Measurements from ENCODE around the gene CCN2. TPM values are rescaled to one million over a fixed set of nuclear protein-coding genes. Genes with fewer than 3 reads are reported as not detected.

CCN2 gene
- total and polyA plus RNA-seq, 2 donors (not counting 1 experiment from before 2014, with no cell fraction given) = 0.81 to 1.3 TPM

DNA sequence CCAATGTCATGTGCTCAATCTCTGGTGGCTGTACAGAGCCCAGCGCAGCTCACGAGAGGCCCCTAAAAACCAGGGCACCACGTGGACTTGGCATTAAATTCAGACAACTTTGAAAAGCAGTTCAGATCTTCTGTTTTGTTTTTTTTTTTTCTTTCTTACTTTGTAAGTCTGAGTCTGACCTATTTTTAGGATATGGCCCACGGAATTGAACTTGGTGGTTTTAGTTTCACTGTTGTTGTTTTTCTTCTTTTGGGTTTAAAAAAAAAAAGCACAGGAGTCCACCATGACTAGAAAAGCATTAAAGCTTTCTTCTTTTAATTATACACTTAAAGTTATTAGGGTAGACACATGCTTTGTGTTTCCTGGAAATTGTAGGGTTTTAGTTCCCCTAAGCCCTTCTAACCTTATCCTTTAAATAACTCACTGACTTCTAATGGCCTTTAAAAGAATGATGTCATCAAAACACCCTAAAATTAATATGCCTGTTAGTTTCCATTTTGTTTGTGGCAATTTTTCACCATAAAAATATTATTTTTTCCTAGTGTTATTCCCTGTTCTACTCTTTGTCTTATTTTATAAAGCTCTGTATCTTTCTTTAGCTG, 48.5 kb upstream of the CCN2 start:
- ChIA-PET POLR2A (no interaction called here), CTCF (no interaction called here)
- TF ChIP-seq, protein P1, sequence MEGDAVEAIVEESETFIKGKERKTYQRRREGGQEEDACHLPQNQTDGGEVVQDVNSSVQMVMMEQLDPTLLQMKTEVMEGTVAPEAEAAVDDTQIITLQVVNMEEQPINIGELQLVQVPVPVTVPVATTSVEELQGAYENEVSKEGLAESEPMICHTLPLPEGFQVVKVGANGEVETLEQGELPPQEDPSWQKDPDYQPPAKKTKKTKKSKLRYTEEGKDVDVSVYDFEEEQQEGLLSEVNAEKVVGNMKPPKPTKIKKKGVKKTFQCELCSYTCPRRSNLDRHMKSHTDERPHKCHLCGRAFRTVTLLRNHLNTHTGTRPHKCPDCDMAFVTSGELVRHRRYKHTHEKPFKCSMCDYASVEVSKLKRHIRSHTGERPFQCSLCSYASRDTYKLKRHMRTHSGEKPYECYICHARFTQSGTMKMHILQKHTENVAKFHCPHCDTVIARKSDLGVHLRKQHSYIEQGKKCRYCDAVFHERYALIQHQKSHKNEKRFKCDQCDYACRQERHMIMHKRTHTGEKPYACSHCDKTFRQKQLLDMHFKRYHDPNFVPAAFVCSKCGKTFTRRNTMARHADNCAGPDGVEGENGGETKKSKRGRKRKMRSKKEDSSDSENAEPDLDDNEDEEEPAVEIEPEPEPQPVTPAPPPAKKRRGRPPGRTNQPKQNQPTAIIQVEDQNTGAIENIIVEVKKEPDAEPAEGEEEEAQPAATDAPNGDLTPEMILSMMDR (IDR thresholded peaks at IDR 0.05) = no peak
- no peak for TF ChIP-seq EZH2 (IDR thresholded peaks at IDR 0.05; ENCODE audit: borderline replicate concordance, insufficient read depth, low read depth, low read length, poor library complexity, severe bottlenecking)
- peak overlapping the region; percentile 44 for H3K9ac ChIP-seq (ENCODE audit: low read length)
- H3K27me3 ChIP-seq (replicated peaks in 1 of 4; ENCODE audit: control extremely low read depth in 1 of 4, control insufficient read depth in 3 of 4, insufficient read depth in 4 of 4, low read length in 3 of 4) = no peaks in the 10 kb centered on the region
- Mint-ChIP-seq H3K4me3 (no peak overlapping the region), H3K4me1 (peaks cover 15% of the 10 kb centered on the region), H3K27me3 (no peaks in the 10 kb centered on the region), H3K27ac (no peak overlapping the region), H3K9me3 (ENCODE audit: insufficient read depth) (peaks cover 4% of the 10 kb centered on the region)
- peak; percentile 36 for DNase-seq
- intact Hi-C loops (cut with micrococcal nuclease) = no loop called here
- H3K79me2 ChIP-seq (ENCODE audit: control insufficient read depth, insufficient read depth, low read length) = no peaks in the 10 kb centered on the region
- no peaks in the 10 kb centered on the region for H3K36me3 ChIP-seq (replicated peaks in 1 of 2; ENCODE audit: control extremely low read depth in 1 of 2, control insufficient read depth in 1 of 2, extremely low read depth in 1 of 2, insufficient read depth in 2 of 2, low read length in 1 of 2)
- ATAC-seq (ENCODE audit: low read depth) = no peak
- peaks cover 10 to 11% of the 10 kb centered on the region in 2 donors for H3K4me1 ChIP-seq (ENCODE audit: control insufficient read depth in 2 of 2, insufficient read depth in 2 of 2, low read length in 2 of 2)
- peak overlapping the region in 1 of 5 experiments; percentile 25 for H3K4me3 ChIP-seq (ENCODE audit: control extremely low read depth in 1 of 5, extremely low read depth in 1 of 5, insufficient read depth in 1 of 5, low read depth in 2 of 5, low read length in 4 of 5)
- H3K9me3 ChIP-seq (ENCODE audit: control extremely low read depth in 1 of 3, control insufficient read depth in 2 of 3, insufficient read depth in 1 of 3, low read length in 2 of 3) = peaks cover 5 to 7% (median 5%) of the 10 kb centered on the region in 3 donors
- H4K20me1 ChIP-seq (ENCODE audit: control insufficient read depth, insufficient read depth, low read length, poor library complexity, severe bottlenecking) = no peaks in the 10 kb centered on the region
- 25% methylated on average over 2 of the region's 4 CpGs for WGBS (ENCODE audit: insufficient coverage)
- H3K27ac ChIP-seq (ENCODE audit: low read length in 2 of 2) = peak overlapping the region; percentile 2 to 61
- peak overlapping the region; percentile 57 for H3K4me2 ChIP-seq (replicated peaks; ENCODE audit: low read depth, low read length, poor library complexity, severe bottlenecking)
- H2AFZ ChIP-seq (ENCODE audit: insufficient read depth, low read depth, low read length, poor library complexity, severe bottlenecking) = peak overlapping the region; percentile 8

DNA sequence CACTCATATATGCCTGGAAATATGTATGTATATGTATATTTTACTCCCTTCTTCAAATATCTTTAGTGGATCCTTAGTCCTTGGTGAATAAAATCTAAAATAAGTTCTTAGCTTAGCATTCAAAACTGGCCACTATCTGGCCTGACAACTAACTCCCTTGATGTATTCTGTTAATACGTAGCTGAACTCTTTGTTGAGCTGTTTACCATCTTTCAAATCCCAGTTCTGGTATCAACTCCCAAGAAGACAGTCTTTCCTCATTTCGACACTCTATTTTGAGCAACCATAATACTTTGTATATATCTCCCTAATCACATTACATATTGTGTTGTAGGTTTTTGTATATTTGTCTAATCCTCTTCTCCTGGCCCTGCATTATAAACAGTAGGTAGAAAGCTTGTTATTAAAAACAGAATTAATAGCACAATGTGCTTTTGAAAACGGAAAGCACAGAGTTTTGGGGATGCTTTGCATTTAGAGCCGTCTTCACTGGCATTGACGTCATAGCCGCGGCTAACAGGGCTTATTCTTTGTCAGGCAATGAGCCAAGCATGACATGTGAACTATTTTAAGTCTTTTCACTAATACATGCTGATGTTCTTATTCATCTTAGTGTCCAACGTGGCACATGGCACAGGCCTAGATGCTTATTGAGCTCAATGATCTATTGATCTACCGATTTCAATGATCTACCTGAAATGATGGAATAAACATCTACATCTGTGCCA, 47.2 kb upstream of the CCN2 start:
- no peaks in the 10 kb centered on the region for H4K20me1 ChIP-seq (ENCODE audit: control insufficient read depth, insufficient read depth, low read length, poor library complexity, severe bottlenecking)
- H3K9me3 ChIP-seq (ENCODE audit: control extremely low read depth in 1 of 3, control insufficient read depth in 2 of 3, insufficient read depth in 1 of 3, low read length in 2 of 3) = peaks cover 0 to 4% (median 2%) of the 10 kb centered on the region in 3 donors
- no peak for ATAC-seq (ENCODE audit: low read depth)
- no peak overlapping the region for H3K27ac ChIP-seq (ENCODE audit: low read length in 2 of 2)
- Mint-ChIP-seq H3K9me3 (ENCODE audit: insufficient read depth) (peaks cover 1% of the 10 kb centered on the region), H3K4me1 (peaks cover 13% of the 10 kb centered on the region), H3K27me3 (no peaks in the 10 kb centered on the region), H3K27ac (no peak overlapping the region), H3K4me3 (no peak overlapping the region)
- WGBS (ENCODE audit: insufficient coverage) = 92% methylated on average over 8 of the region's 9 CpGs
- no peaks in the 10 kb centered on the region for H3K79me2 ChIP-seq (ENCODE audit: control insufficient read depth, insufficient read depth, low read length)
- peak; percentile 16 for DNase-seq
- POLR2A ChIA-PET = no interaction called here
- H3K4me2 ChIP-seq (replicated peaks; ENCODE audit: low read depth, low read length, poor library complexity, severe bottlenecking) = no peak overlapping the region
- no peak overlapping the region for H3K9ac ChIP-seq (ENCODE audit: low read length)
- intact Hi-C loops (cut with micrococcal nuclease) = no loop called here
- no peaks in the 10 kb centered on the region for H3K36me3 ChIP-seq (replicated peaks in 1 of 2; ENCODE audit: control extremely low read depth in 1 of 2, control insufficient read depth in 1 of 2, extremely low read depth in 1 of 2, insufficient read depth in 2 of 2, low read length in 1 of 2)
- CTCF ChIA-PET = no interaction called here
- H3K4me1 ChIP-seq (ENCODE audit: control insufficient read depth in 2 of 2, insufficient read depth in 2 of 2, low read length in 2 of 2) = peaks cover 7 to 10% of the 10 kb centered on the region in 2 donors
- H3K4me3 ChIP-seq (ENCODE audit: control extremely low read depth in 1 of 5, extremely low read depth in 1 of 5, insufficient read depth in 1 of 5, low read depth in 2 of 5, low read length in 4 of 5) = no peak overlapping the region
- no peak overlapping the region for H2AFZ ChIP-seq (ENCODE audit: insufficient read depth, low read depth, low read length, poor library complexity, severe bottlenecking)
- no peaks in the 10 kb centered on the region for H3K27me3 ChIP-seq (replicated peaks in 1 of 4; ENCODE audit: control extremely low read depth in 1 of 4, control insufficient read depth in 3 of 4, insufficient read depth in 4 of 4, low read length in 3 of 4)
- TF ChIP-seq, protein P1 (IDR thresholded peaks at IDR 0.05) = no peak
- TF ChIP-seq EZH2 (IDR thresholded peaks at IDR 0.05; ENCODE audit: borderline replicate concordance, insufficient read depth, low read depth, low read length, poor library complexity, severe bottlenecking) = no peak

All from B cell (primary cell).